Measurements from ENCODE around the gene TNPO2. TPM values are rescaled to one million over a fixed set of nuclear protein-coding genes. Genes with fewer than 3 reads are reported as not detected.

The TNPO2 gene
- total RNA-seq, 2 donors from 2014 or later, result 79.0 to 88.9 TPM

- no peak overlapping the region for H3K4me3 ChIP-seq
These were observed 28.6 kb downstream of the TNPO2 start for GRCh38 chr19:12695096-12695495.

GRCh38 chr19:12694641-12695040 is 29.1 kb downstream of the TNPO2 start:
- Histone ChIP-seq H3K27ac (no peak overlapping the region), H3K4me1 (ENCODE audit: control insufficient read depth in 1 of 2, low read depth in 2 of 2) (peaks cover 10 to 18% of the 10 kb centered on the region in 2 donors), H3K36me3 (no peaks in the 10 kb centered on the region), H3K9me3 (no peaks in the 10 kb centered on the region), H3K4me3 (no peak overlapping the region), H3K27me3 (replicated peaks; ENCODE audit: insufficient read depth) (no peaks in the 10 kb centered on the region)
- ATAC-seq (ENCODE audit: insufficient number of reproducible peaks, low FRiP score, low read depth) (no peak), DNase-seq (ENCODE audit: low spot score) (no peak)
- TF ChIP-seq CTCF (IDR thresholded peaks at IDR 0.05), result no peak

More at GRCh38 chr19:12695096-12695495, 28.6 kb downstream of the TNPO2 start:
- Histone ChIP-seq H3K4me1 (ENCODE audit: control insufficient read depth in 1 of 2, low read depth in 2 of 2) (peaks cover 10 to 18% of the 10 kb centered on the region in 2 donors), H3K27me3 (replicated peaks; ENCODE audit: insufficient read depth) (no peaks in the 10 kb centered on the region), H3K36me3 (peaks cover 3% of the 10 kb centered on the region), H3K27ac (no peak overlapping the region), H3K9me3 (no peaks in the 10 kb centered on the region)
- TF ChIP-seq CTCF (IDR thresholded peaks at IDR 0.05), result no peak
- DNase-seq (ENCODE audit: low spot score) (no peak), ATAC-seq (ENCODE audit: insufficient number of reproducible peaks, low FRiP score, low read depth) (no peak)

- Histone ChIP-seq H3K4me1 (ENCODE audit: control insufficient read depth in 1 of 2, low read depth in 2 of 2) (peaks cover 10 to 18% of the 10 kb centered on the region in 2 donors), H3K27ac (no peak overlapping the region), H3K36me3 (no peaks in the 10 kb centered on the region), H3K27me3 (replicated peaks; ENCODE audit: insufficient read depth) (no peaks in the 10 kb centered on the region), H3K4me3 (no peak overlapping the region), H3K9me3 (no peaks in the 10 kb centered on the region)
- no peak for ATAC-seq (ENCODE audit: insufficient number of reproducible peaks, low FRiP score, low read depth)
- DNase-seq (ENCODE audit: low spot score), result no peak
- TF ChIP-seq CTCF (IDR thresholded peaks at IDR 0.05), result no peak
These were observed 30.8 kb downstream of the TNPO2 start for GRCh38 chr19:12692960-12693359.

- H3K4me3 ChIP-seq, result no peak overlapping the region
- no peak for DNase-seq (ENCODE audit: low spot score)
These were observed 34.0 kb downstream of the TNPO2 start for GRCh38 chr19:12689581-12690216.

GRCh38 chr19:12689012-12689411 is 34.7 kb downstream of the TNPO2 start:
- ATAC-seq (ENCODE audit: insufficient number of reproducible peaks, low FRiP score, low read depth) (no peak), DNase-seq (ENCODE audit: low spot score) (no peak)
- H3K4me3 ChIP-seq, result no peak overlapping the region
- H3K36me3 ChIP-seq, result no peaks in the 10 kb centered on the region
- no peaks in the 10 kb centered on the region for H3K4me1 ChIP-seq (ENCODE audit: control insufficient read depth in 1 of 2, low read depth in 2 of 2)
- no peaks in the 10 kb centered on the region for H3K9me3 ChIP-seq
- H3K27ac ChIP-seq, result no peak overlapping the region
- no peak for TF ChIP-seq CTCF (IDR thresholded peaks at IDR 0.05)
- H3K27me3 ChIP-seq (replicated peaks; ENCODE audit: insufficient read depth), result no peaks in the 10 kb centered on the region

More at GRCh38 chr19:12689581-12690216, 34.0 kb downstream of the TNPO2 start:
- H3K27ac ChIP-seq, result no peak overlapping the region
- no peaks in the 10 kb centered on the region for H3K27me3 ChIP-seq (replicated peaks; ENCODE audit: insufficient read depth)
- ATAC-seq (ENCODE audit: insufficient number of reproducible peaks, low FRiP score, low read depth), result no peak
- H3K36me3 ChIP-seq, result no peaks in the 10 kb centered on the region
- H3K4me1 ChIP-seq (ENCODE audit: control insufficient read depth in 1 of 2, low read depth in 2 of 2), result peaks cover 0 to under 1% of the 10 kb centered on the region in 2 donors
- no peak for TF ChIP-seq CTCF (IDR thresholded peaks at IDR 0.05)
- H3K9me3 ChIP-seq, result no peaks in the 10 kb centered on the region
